ENCODE results near the gene TMIGD3.

DNA sequence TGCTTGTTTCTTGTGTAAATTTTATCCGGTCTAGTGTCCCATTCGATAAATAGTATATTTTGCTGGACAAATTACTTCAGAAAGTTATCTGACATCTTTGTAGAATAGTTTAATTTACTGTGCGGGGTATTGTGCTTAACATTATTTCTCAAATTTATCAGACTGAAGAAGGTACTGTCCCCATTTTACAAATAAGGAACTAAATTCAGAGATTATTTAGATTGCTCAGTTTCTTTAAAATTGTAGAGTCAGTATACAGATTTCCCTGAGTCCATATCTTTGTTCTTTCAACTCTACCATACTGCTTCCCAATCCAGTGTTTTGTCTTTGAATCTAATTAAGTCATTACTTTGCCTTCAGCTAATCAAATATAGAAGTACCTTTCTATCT lies 47.8 kb downstream of the TMIGD3 start:
- TF ChIP-seq, protein P1, sequence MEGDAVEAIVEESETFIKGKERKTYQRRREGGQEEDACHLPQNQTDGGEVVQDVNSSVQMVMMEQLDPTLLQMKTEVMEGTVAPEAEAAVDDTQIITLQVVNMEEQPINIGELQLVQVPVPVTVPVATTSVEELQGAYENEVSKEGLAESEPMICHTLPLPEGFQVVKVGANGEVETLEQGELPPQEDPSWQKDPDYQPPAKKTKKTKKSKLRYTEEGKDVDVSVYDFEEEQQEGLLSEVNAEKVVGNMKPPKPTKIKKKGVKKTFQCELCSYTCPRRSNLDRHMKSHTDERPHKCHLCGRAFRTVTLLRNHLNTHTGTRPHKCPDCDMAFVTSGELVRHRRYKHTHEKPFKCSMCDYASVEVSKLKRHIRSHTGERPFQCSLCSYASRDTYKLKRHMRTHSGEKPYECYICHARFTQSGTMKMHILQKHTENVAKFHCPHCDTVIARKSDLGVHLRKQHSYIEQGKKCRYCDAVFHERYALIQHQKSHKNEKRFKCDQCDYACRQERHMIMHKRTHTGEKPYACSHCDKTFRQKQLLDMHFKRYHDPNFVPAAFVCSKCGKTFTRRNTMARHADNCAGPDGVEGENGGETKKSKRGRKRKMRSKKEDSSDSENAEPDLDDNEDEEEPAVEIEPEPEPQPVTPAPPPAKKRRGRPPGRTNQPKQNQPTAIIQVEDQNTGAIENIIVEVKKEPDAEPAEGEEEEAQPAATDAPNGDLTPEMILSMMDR (IDR thresholded peaks at IDR 0.05), result no peak
- TF ChIP-seq POLR2A (IDR thresholded peaks at IDR 0.05), result no peak

All from gastroesophageal sphincter (tissue), 3 donors.